HG03460 (cell line): ENCODE measurements around the gene B3GNT4.
"Not testable (repeated sequence)": the region's sequence is repeated elsewhere in the genome, so short reads cannot be mapped to it uniquely, and the experiment has no call there.

Experiments
- ATAC-seq: cut with Tn5 transposase; IDR thresholded peaks from one replicate; pipeline ENCODE4 v1.9.1; 2021; ENCODE audit not compliant: unreplicated experiment

B3GNT4 gene

DNA sequence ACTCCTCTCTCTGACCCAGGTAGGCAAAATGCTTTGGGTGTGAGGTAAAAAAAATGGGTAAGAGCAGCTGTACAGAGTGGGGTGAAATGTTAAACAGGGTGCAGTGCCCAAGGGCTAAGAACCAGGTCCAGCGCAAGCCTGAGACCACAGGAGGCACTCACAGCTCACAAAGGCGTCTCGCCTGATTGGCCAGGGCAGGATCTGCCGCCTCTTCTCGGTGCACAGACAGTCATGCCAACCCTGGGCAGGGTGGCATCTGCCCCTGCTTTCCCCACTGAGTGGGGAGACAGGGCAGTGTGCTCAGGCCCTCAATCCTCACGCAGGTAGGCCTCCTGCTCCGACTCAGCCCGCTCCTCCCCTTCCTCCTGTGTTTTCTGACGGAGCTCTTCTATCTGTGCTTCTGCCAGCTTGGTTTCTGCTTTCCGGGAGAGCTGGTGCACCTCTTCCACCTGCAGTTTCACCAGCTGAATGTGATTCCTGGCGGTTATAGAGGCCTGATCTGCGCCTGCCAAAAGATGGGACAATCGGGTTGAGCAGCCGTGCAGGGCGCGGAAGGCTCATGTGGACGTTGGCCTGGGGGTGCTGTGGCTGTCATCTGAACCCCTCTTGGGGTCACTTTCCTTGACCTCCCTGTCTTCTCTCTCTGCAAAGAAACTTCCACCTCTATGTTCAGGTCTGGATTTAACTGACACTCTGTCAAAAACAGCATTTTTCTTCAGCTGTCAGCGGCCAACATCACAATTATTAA, 4.7 kb downstream of the B3GNT4 start:
- no peak for ATAC-seq

DNA sequence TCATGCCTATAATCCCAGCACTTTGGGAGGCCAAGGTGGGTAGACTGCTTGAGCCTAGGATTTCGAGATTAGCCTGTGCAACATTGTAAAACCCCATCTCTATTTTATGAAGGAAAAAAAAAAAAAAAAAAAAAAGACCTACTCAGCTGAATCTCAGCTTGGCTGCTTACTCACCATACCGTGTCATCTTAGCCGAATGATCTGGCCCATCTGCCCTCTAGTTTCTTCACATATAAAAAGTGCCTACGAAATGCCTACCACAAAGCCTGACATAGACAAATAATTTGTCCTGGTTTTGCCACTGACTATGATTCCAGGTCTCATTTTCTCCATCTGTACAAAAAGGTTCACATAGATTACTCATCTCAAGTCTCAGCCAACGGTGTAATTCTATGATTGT, 12.3 kb downstream of the B3GNT4 start:
- no peak for ATAC-seq

DNA sequence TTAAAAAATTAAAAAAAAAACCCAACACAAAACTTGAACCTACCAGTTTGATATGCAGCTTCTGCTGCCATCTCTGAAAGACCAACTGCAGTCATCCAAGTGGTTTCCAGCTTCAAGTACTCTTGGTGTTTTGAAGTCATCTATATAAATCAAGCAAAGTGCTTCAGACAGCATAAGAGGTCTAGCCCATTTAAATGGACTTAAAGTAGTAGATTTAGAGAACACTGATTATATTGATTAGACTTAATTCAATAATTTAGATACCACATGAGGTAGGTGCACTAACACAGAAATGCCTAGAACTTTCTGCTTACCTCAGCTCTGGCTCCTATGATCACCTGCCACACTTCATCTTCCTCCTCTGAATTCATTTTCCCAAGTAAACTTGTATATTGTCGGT, 12.9 kb downstream of the B3GNT4 start:
- no peak for ATAC-seq

DNA sequence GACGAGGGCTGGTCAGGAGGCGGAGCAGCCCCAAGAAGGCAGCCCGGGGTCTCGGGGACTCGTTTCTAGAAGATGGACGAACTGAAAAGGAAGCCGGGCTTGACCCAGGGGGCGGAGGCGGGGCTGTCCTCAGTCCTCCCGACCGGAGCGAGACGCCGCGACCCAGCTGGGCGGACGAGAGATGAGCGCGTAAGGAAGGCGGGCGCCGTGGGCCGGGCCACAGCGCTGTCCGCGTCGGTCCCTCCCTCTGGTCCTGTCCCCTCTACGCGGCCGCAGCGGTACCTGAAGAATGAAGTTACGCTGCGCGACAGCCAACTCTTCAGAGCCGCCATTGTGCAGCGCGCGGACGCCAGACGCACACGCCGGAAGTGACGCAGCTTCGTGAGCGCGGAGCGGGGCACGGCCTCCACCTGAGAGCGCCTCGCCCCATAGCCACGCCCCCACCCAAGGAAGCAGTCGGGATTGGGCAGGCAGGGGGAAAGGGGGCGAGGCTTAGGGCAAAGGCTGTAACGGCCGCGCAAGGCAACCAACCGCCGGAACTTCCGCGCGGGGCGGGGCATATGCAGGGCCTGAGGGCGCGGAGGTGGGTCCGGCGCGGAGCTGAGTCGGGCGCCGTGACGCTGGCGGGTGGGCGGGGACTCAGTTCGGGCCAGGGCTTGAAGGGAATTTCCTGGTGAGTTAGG, 22.3 kb downstream of the B3GNT4 start, which contains the start of gene DIABLO:
Gene DIABLO, minus strand, starts transcription at position 370 of the 683 bp plus-strand sequence. Its CDS starts 38 bp downstream, at position 332.
- peak; percentile 94 for ATAC-seq

DNA sequence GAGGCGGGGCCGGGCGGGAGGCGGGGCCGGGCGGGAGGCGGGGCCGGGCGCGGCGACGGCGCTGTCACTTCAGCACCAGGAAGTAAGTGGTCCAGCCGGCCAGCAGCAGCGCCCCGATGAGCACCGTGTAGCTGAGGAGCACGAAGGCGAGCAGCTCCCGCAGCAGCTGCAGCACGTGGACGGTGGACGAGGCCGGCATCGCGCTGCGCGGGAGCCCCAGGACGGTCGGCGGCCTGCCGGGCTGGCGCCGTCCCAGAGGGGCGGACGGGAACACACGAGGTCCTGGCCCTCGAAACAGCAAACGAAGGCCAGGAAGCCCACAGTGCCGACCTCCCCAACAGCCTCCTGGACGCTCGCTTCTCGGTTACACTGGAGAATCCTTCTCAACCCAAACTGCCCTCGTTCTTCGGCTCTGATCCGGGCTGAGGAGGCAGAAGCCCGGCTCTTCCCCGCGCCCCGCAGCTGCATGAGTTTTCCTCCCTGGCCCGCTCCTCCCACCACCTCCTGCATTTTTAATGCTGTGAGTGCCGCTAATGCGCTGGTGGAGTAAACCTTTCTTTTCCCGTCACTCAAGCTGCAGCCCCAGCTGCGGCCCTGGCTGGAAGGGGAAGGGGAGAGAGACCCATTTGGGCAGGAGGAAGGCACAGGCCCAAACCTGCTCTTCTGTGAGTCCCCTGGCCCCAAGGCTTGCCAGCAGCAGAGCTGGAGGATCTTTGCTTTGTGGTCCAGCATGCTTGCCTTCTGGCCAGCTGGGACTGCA, 23.0 kb downstream of the B3GNT4 start:
- ATAC-seq: no peak

DNA sequence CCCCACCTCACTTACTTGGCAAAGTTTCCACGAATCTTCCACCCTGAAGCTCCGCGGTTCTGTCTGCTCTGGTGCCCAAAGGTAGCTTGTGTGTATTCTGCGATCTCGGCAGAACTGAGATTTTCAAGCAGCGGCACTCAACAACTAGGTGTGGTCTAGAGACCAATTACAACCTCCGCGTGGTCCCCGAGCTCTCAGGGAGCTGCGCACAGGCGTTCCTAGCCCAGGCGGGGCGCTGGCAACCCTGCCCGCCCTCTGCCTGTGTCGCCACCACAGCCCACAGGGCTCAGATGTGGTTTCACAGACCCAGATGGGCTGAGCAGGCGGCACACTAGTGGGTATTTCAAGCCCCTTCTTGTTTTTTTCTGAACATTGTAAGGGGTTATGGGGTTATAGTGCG, 23.8 kb downstream of the B3GNT4 start:
- no peak for ATAC-seq

DNA sequence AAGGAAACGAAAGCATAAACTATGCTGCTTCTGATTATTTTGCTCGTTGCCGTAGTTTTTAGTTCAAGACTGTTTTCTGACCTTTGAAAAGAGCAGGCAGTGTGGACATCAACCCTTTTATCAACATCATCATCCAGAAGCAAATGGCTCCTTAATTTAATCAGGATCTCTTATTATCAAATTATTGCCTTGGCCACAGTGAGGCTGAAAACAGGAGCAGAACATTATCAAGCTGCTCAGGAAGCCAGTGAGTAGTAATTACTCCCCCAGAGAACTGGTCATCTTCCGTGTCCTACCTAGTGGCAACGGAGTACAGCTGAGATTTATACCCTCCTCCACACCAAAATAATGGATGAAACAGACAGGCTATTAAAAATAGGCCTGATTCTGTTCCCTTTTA, 24.6 kb downstream of the B3GNT4 start:
- no peak for ATAC-seq

DNA sequence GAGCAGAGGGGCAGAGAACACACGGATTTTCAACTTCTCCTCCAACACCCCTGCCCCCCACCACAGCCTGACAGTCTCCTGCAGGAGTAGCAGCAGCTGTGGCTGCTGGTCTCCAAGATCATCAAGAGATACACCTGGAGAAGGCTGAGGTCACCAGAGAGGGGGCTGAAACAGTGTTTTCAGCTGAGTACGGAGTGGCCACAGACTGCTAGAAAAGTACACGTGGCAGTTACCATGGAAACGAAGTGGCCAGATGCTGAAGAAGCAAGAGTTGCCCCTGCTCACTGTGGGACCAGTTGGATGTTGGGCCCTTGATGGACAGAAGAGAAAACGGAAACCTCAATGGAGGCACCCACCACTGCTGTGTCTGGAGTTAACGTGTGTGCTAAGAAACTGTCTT, 27.3 kb downstream of the B3GNT4 start:
- ATAC-seq: no peak

DNA sequence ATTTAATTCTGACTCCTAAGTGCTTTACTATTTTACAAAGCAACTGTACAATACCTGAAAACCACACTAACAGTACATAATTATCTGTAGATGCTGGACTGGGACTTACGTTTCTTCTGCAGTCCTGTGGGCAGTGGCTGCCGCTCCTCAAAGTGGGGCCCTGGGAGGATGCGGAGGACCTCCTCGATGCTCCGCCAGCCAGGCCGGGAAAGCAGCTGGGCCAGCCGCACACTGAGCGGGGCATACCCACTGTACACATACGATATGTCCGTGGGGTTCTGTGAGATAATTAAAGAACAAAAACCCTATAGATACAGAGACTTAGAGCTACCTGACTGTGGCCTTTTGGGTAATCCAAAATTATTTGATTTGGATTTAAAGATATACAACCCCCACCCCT, 29.2 kb downstream of the B3GNT4 start:
- no peak for ATAC-seq

DNA sequence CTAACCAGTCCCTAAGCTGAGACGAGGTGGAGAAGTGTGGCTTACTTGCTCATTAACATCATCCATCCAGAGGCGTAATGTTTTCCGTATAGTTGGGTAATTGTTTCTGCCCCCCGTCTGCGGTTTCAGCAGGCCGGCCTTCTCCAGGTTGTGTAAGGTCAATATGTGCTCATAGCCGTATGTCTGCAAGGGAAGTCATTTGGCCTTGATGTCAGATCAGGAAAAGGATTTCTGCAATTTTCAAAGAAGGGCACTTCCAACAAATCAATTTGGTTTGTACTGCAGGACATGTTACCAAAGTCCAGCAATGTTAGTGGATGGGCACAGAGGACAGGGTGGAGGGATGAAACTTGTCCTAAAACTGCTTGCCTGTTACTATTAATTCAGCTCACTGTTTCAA, 32.2 kb downstream of the B3GNT4 start:
- ATAC-seq: no peak

DNA sequence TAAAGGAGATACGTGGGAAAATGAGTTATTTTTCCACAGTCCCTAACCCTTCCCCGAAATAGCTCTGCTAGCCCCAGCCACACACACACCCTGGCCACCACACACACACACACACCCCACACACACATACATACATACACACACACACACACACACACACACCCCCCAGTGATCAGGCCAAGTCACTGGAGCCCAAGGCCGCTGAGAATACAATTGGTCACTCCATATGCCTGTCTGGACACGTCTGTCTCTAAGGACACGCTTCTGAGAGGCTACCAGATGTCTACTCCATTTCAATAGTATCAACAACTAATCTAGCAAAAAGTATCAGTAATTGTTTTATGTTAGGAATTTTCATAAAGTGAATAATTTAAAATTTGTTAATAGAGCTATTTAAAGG, 35.4 kb downstream of the B3GNT4 start:
- no peak for ATAC-seq

DNA sequence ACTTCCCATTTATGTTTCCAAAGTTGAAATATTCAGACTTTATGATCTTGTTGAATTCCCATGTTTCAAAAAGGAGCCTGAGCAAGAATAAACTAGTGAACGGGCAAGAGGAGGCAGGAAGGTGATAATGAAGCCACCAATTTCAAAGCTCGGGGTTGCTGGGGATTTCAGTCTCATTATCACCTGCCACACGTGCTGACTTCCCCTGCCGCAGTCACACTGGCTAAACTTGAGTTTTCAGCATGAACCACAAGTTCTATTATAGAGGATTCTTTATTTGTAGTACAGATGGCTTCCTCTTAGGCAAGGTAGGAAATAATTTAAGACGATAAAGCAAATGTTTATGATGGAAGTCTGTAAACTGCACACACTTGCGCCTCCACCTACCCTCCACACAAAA, 40.5 kb downstream of the B3GNT4 start:
- no peak for ATAC-seq

DNA sequence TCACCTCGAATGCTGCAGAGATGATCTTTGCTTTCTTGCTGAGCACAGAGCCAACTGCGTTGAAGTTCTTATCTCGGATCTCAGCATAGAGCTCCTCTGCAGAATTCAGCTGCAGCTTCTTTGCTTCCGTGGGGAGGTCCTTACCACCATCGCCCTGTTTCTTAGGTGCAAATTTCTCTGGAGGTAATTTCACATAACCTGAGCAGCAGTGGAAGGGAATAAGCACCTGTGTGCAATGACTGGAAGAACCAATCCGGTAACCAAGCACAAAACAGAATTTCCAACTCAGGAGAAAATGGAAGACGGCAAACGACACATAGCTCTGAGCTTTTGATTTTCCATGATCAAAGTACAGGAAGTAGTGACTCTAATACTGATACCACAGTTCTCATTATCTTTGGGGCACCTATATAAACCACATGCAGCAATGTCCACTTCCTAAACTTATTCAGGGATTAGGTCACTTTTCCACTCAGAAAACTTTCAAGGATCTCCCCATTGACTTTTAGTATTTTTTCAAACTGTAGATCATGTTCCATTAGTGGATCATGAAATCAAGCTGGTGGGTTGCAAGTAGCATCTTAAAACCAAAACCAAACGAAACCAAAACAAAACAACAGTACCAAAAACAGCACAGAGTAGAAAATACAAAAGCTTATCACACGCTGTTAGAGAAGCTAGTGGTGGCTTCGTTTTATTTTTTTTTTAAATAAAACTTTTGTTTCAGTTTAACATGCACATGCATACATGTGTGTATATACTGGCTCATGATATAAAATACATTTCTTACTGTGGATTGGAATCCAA, 41.3 kb downstream of the B3GNT4 start:
- ATAC-seq: no peak

DNA sequence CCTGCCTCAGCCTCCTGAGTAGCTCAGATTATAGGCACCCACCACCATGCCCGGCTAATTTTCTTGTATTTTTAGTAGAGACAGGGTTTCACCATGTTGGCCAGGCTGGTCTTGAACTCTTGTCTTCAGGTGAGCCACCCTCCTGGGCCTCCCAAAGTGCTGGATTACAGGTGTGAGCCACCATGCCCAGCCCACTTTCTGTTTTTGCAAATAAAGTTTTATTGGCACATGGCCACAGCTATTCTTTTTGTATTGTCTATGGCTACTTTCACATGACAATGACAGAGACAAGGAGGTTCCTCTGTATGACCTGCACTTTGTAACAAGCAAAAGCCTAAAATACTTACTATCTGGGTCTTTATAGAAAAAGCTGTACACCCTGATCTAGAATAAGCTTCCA, 42.0 kb downstream of the B3GNT4 start:
- ATAC-seq: no peak

DNA sequence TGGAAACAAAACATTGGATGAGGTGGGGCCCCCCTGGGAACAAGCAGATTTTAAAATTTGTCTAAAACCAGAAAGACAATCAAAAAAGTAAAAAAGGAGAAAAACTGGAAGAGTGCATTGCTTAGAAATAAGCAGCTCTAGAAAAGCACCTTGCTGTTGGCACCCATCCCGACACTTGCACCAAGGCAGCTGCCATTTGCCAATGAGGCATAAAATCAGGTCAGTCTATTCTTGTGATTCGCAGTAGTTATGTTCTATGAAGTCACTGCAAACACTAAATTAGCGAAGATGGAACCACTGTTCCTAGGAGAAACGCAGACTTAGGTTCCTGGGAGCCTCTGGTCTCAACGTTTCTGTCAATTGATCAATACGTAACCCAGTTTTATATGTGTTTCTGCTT, 46.5 kb downstream of the B3GNT4 start:
- ATAC-seq: no peak

DNA sequence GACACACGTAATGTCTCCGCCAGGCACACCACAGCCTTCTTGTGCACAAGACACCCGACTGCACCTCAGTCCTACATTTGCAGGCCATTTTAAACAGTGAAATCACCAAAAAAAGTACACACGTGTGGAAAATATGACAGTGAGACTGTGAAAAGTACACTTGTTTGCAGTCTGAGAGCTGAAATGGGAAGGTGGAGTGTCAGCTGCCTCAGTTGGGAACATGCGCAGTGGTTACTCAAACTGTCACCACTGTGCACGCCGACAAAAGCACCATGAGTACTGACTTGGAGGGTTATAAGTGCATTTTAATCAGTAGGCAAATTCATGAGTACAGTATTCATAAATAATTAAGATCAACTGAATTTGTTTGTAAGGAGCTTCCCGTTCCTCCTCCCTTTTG, 47.0 kb downstream of the B3GNT4 start:
- ATAC-seq: no peak

DNA sequence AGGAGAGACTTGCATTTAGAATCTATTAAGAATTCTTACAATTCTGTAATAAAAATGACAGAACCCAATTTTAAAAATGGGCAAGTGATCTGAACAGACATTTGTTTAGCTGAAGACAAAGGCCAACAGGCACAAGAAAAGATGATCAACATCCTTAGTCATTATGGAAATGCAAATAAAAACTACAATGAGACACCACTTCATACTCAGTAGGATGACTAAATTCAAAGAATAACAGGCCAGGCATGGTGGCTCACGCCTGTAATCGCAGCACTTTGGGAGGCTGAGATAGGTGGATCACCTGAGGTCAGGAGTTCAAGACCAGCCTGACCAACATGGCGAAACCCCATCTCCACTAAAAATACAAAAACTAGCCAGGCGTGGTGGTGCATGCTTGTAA, 55.0 kb downstream of the B3GNT4 start:
- not testable (repeated sequence) for ATAC-seq
